C4-2B (cell line): ENCODE measurements around the gene NRXN3.

Source experiments
- H3K27ac ChIP-seq: fragments of 450-650 bp; 2 replicates; pipeline ENCODE4 v1.5.1; 2017
- ZFX ChIP-seq: fragments of 450-650 bp; IDR thresholded peaks from 2 replicates; pipeline ENCODE4 v1.6.1; 2017
- TF ChIP-seq, protein P1 (sequence below): fragments of 450-650 bp; conservative IDR thresholded peaks from 2 replicates; pipeline ENCODE4 v1.5.1; 2017; ENCODE audit warnings: mild to moderate bottlenecking

Gene NRXN3

DNA sequence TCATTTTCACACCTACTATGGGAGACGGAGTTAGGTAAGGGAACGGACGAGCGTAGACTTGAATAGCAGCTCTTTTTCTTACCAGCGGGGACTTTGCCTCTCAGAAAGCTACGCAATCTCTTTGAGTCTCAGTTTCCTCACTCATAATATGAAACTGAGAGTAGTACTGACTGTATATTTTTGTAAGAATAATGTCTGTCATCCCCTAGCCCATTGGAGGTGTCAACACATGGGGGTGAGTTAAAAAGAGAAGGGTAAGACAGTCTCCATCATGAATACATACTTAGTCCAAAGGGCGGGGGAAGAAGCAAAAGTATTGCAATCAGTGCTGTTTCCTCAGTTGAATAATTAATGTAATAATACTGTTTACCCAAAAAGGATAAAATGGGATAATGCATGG lies 592.2 kb downstream of the NRXN3 start:
- no peak overlapping the region for H3K27ac ChIP-seq
- no peak for TF ChIP-seq ZFX
- TF ChIP-seq, protein P1, sequence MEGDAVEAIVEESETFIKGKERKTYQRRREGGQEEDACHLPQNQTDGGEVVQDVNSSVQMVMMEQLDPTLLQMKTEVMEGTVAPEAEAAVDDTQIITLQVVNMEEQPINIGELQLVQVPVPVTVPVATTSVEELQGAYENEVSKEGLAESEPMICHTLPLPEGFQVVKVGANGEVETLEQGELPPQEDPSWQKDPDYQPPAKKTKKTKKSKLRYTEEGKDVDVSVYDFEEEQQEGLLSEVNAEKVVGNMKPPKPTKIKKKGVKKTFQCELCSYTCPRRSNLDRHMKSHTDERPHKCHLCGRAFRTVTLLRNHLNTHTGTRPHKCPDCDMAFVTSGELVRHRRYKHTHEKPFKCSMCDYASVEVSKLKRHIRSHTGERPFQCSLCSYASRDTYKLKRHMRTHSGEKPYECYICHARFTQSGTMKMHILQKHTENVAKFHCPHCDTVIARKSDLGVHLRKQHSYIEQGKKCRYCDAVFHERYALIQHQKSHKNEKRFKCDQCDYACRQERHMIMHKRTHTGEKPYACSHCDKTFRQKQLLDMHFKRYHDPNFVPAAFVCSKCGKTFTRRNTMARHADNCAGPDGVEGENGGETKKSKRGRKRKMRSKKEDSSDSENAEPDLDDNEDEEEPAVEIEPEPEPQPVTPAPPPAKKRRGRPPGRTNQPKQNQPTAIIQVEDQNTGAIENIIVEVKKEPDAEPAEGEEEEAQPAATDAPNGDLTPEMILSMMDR, result no peak

GRCh38 chr14:78763746-78764145 lies 593.6 kb downstream of the NRXN3 start:
- no peak overlapping the region for H3K27ac ChIP-seq
- TF ChIP-seq ZFX, result no peak
- TF ChIP-seq, protein P1, result no peak

GRCh38 chr14:78764240-78764639 lies 594.1 kb downstream of the NRXN3 start:
- no peak for TF ChIP-seq ZFX
- TF ChIP-seq, protein P1, result no peak
- no peak overlapping the region for H3K27ac ChIP-seq

DNA sequence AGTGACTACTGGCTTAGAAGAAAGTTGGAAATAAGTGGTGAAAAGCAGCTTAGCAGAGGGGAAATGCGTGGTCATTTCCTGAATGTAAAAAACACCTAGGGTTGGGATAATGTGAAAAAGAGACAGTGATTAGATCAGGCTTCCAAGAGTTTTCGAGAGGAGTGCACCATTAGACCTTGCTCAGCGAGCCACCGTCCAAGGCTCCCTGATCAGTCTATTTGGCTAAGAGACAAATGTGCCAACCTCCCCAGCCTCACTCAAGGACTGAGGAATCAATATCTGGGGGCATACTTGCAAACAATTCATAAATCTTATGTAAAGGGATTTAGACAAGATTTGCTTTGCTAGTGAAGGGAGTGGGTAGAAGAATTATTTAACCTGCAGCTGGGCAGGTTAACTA lies 594.5 kb downstream of the NRXN3 start:
- no peak overlapping the region for H3K27ac ChIP-seq
- TF ChIP-seq, protein P1, result no peak
- no peak for TF ChIP-seq ZFX

DNA sequence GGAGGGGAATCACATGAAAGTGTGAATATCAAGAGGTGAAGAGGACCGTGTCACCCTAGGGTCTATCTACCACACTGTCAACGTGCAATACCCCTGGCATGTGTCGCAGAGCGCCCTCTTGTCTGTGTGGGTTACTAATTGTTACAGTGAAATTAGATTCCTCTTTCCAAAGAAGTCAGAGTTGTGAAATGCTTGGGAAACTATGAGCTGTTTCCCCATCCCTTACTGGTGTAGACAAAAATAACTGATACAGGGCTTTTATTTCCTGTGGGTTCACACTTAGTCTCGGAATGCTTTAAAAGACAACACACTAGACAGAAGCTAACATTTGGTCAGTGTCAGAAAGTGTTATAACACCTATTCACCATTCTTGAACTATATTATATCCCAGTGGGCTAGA lies 597.3 kb downstream of the NRXN3 start:
- TF ChIP-seq ZFX, result no peak
- TF ChIP-seq, protein P1, result no peak
- no peak overlapping the region for H3K27ac ChIP-seq

GRCh38 chr14:78782551-78782950 lies 612.4 kb downstream of the NRXN3 start:
- TF ChIP-seq, protein P1, result no peak
- TF ChIP-seq ZFX, result no peak
- H3K27ac ChIP-seq, result no peak overlapping the region

DNA sequence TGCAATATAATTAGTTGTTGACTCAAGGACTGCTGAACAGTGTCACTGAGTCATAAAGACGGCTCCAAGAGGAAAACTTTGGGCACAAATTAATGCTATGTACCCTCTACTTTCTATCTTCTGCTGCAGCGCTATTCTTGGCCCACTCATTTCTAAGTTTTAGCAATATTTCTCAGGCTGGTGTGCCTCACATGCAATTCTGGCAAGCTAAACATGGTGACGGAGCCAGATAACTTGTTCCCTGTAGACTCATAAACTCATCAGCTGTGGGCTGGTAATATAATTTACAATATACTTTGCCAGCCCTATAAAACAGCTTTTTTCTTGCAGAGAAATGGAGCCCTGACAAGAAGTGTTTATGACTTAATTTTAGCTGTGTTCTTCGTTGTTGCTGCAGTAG lies 615.1 kb downstream of the NRXN3 start:
- no peak overlapping the region for H3K27ac ChIP-seq

More for the DNA sequence above, 615.1 kb downstream of the NRXN3 start:
- no peak for TF ChIP-seq ZFX
- TF ChIP-seq, protein P1, result no peak
